GM19452 (cell line): ENCODE measurements around the gene PACS1.
"Not testable (repeated sequence)": the region's sequence is repeated elsewhere in the genome, so short reads cannot be mapped to it uniquely, and the experiment has no call there.

Experiments used
- ATAC-seq: cut with Tn5 transposase; IDR thresholded peaks from one replicate; pipeline ENCODE4 v1.9.1; 2021; ENCODE audit not compliant: unreplicated experiment

Gene PACS1

GRCh38 chr11:66069715-66070603, at the start of gene PACS1:
TSS of gene PACS1 (plus strand) at chr11:66070272. CDS start at chr11:66070487, 215 bp downstream.
- ATAC-seq, result peak; percentile 41

- no peak for ATAC-seq
Observed at GRCh38 chr11:66020618-66021357, 49.3 kb upstream of the PACS1 start.

GRCh38 chr11:66022401-66023185, 47.5 kb upstream of the PACS1 start:
- no peak for ATAC-seq

- ATAC-seq, result not testable (repeated sequence)
Observed at GRCh38 chr11:66023186-66023440, 47.0 kb upstream of the PACS1 start.

GRCh38 chr11:66026017-66026529, 44.0 kb upstream of the PACS1 start, which contains the start of gene CATSPER1:
TSS of gene CATSPER1 (minus strand) at chr11:66026479. CDS start at chr11:66026379, 100 bp downstream.
- ATAC-seq, result no peak

- ATAC-seq, result no peak
Observed at GRCh38 chr11:66032957-66033735, 36.9 kb upstream of the PACS1 start.

GRCh38 chr11:66035653-66036333, 34.3 kb upstream of the PACS1 start:
- no peak for ATAC-seq

GRCh38 chr11:66036334-66036710, 33.8 kb upstream of the PACS1 start:
- no peak for ATAC-seq

- no peak for ATAC-seq
Observed at GRCh38 chr11:66037327-66037726, 32.7 kb upstream of the PACS1 start.

GRCh38 chr11:66039765-66040164, 30.3 kb upstream of the PACS1 start:
- ATAC-seq, result no peak

GRCh38 chr11:66042227-66042995, 27.7 kb upstream of the PACS1 start:
- no peak for ATAC-seq

- no peak for ATAC-seq
Observed at GRCh38 chr11:66042996-66043906, 26.8 kb upstream of the PACS1 start.

- no peak for ATAC-seq
Observed at GRCh38 chr11:66044757-66045156, 25.3 kb upstream of the PACS1 start.

GRCh38 chr11:66045177-66045639, 24.9 kb upstream of the PACS1 start:
- peak; percentile 58 for ATAC-seq

GRCh38 chr11:66046901-66047300, 23.2 kb upstream of the PACS1 start:
- ATAC-seq, result no peak

- ATAC-seq, result no peak
Observed at GRCh38 chr11:66047541-66048365, 22.3 kb upstream of the PACS1 start.
